HCEC 1CT (cell line): ENCODE data around the gene ATXN2.

Source experiments
- DNase-seq: peaks from one replicate; pipeline ENCODE4 v3.0.0-alpha.2; 2017

Gene ATXN2

GRCh38 chr12:111448846-111449790 is 150.0 kb downstream of the ATXN2 start:
- no peak for DNase-seq

- no peak for DNase-seq
Observed at GRCh38 chr12:111448266-111448830, 150.8 kb downstream of the ATXN2 start.

DNA sequence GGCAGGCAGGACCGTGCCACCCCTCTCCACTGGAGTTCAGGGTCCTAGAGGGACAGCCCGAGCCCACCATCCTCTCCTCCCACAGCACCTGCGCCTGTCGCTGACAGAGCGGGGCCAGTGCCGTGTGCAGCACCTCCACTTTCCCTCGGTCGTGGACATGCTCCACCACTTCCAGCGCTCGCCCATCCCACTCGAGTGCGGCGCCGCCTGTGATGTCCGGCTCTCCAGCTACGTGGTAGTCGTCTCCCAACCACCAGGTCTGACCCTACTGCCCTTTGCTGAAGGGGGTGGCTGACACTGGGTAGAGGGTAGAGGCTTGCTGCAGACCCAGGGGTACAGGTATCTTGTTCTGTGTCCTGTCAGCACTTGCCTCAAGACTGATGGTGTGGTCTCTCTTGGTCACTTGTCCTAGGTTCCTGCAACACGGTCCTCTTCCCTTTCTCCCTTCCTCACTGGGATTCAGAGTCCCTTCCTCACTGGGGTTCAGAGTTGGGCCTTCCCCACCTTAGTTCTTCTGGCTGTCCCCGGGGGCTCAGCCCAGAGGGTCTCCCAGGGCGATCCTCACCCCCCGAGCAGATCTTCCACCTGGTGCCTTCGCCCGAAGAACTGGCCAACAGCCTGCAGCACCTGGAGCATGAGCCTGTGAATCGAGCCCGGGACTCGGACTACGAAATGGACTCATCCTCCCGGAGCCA is 151.4 kb downstream of the ATXN2 start:
- no peak for DNase-seq

DNA sequence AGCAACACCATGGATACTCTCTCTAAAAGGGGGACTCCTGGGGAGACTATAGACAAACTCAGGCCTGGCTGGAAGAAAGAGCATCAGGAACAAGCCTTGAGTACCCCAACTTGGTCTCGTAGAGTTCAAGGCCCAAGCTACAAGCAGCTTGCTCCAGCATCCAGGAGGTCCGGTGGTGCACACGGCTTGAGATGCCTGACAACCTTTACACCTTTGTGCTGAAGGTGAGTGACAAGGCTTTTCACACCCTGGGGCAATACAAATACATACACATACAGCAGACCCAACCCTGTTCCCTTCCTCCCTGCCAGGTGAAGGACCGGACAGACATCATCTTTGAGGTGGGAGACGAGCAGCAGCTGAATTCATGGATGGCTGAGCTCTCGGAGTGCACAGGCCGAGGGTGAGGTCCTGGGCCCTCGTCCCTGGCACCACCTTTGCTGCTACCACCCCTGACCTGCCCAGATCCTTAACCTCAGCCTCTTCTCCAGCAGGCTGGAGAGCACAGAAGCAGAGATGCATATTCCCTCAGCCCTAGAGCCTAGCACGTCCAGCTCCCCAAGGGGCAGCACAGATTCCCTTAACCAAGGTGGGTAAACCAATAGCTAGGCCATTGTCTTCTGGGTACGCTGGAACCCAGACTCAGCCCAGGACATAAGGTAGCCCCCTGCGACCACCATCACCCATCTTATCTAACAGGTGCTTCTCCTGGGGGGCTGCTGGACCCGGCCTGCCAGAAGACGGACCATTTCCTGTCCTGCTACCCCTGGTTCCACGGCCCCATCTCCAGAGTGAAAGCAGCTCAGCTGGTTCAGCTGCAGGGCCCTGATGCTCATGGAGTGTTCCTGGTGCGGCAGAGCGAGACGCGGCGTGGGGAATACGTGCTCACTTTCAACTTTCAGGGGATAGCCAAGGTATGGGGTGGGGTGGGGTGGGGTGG is 152.2 kb downstream of the ATXN2 start:
- DNase-seq = no peak

- peak; percentile 64 for DNase-seq
Observed at GRCh38 chr12:111445726-111446581, 153.2 kb downstream of the ATXN2 start.

GRCh38 chr12:111444925-111445725 is 154.0 kb downstream of the ATXN2 start:
- no peak for DNase-seq

GRCh38 chr12:111444314-111444924 is 154.7 kb downstream of the ATXN2 start:
- DNase-seq = peak; percentile 38

DNA sequence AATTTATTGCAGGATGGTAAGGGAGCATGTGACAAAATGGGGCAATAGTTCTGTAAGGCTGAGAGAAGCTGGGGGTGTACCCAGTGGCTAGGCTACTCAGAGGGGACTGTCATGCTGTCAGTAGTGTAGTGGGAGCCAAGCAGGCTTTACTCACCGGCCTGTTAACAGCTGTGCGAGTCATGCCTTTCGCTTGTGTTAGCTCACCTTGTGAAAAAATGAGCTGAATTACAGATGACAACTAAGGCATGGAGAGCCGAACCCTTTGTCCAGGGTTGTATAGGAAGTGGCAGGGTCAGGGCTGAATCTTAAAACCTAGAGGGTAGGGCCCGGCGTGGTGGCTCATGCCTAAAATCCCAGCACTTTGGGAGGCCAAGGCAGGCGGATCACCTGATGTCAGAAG is 155.5 kb downstream of the ATXN2 start:
- peak; percentile 59 for DNase-seq

DNA sequence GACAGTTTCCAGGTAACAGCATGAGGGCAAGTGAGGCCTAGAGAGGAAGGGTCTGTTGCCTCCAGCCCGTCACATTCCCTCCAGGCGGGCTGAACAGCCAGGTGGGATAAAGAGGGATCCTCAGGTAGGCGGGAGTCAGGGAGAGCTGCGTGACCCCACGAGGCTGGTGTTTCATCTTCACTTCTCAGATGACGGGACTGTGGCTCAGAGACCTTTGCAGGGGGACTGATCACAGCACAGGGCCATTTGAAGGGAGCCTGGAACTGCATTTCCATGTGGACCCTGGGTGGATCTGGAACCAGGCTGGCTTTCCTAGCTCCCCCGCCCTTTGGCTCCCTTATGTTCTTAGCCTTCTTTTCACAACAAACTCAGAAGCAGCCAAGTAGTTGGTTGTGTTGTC is 156.0 kb downstream of the ATXN2 start:
- no peak for DNase-seq

DNA sequence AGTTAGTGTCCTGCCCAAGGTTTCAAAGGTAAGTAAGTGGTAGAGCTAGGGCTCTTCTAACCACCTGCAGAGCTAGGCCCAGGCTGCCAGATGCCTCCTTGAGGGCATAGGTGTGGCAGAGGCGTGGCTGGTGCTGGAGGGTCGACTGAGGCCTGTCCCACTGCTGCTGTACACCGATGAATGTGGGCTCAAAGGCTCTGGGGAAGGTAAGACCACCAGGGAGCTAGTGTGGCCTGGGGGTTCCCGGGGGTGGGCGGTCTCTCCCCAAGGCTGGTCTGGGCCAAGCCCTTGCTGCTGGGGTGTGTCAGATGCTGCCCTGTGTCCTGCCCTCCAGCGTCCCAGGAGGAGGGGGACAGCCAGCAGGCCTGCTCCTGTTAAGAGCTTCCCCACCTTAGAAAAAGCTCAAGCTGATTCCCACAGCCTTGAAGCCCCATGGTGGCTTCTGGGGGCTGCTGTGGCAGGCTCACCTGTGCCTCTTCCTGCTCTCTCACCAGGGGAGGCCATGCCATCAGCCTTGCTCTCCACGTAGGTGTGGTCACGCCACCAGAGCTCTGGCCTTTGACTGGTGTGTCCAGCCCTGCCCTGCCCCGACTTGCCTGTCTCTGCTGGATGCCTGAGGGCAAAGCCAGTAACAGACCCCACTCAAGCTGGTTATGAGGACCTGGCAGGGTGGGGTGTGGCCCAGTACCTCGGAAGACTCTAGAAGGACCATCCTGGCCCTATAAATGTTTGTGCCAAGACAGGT is 156.6 kb downstream of the ATXN2 start:
- DNase-seq = no peak

DNA sequence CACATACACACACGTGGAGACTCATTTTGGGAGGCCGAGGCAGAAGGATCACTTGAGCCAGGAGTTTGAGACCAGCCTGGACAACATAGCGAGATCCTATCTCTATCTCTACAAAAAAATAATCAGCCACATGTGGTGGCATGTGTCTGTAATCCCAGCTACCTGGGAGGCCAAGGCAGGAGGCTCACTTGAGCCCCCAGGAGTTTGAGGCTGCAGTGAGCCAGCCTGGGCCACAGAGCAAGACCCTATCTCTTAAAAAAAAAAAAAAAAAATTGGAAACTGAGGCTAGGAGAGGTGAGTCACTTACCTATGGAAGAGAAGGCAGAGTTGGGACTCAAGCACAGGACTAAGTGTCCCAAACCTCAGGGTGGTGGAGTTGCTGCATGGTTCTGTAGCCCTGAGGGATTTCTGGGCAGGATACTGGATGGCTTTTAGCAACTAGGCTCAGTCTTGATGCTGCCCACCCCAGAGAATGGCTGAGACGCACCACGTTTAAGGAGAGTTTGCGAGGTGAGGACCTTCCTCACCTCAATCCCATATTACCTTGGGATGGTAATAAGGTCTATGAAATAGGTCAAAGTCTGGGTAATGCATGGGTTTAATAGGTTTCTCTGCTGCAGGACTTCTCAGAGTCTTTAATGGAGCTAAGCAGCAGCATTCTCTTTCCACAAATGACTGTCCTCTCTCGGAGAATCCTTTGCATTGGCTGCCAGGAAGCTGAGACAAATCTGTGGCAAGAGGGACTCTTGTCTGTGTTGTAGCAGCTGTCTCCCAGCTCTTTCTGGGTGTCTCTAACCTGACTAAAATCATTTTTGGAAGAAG is 157.8 kb downstream of the ATXN2 start:
- no peak for DNase-seq

DNA sequence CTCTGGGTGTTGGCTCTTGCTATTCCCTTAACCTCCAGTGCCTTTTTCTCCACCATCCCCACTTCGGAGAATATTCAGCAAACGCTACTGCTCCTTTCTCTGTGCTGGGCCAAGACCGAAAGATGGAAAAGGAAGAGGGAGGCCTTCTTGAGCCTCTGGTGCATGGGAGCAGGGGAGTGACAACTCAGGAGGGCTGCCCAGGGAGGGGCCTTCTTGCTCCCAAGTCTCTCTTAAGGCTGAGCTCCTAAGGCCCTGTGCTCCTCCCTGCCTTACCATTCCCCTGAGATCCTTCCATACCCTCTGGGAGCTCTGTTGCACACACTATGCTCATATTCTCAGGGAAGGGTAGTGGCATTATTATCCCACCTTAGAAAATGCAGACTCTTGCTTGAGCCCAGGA is 158.5 kb downstream of the ATXN2 start:
- DNase-seq = no peak

- DNase-seq = no peak
Observed at GRCh38 chr12:111440152-111440551, 159.0 kb downstream of the ATXN2 start.

DNA sequence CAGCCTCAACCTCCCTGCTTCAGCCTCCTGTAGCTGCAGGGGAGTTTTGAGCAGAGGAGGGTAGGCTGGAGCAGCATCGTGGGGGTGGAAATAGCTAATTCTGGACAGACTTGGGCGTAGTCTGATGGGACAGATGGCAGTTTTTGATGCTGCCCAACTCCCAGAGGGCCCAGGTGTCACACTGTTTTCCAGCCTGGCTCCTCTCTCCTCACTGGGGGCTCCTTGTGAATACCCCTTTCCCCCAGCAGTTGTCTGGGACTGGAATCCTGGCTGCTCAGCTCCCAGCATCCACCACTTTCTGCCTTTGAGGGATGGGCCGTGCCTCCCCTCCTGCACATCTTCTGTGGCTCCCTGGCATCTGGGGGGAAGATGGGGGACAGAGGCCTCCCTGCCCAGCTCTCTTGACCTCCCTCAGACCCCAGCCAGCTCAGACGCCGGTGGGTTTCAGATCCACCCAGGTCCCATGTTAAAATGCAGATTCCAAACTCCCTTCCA is 159.4 kb downstream of the ATXN2 start:
- no peak for DNase-seq

- no peak for DNase-seq
Observed at GRCh38 chr12:111438481-111438880, 160.6 kb downstream of the ATXN2 start.

DNA sequence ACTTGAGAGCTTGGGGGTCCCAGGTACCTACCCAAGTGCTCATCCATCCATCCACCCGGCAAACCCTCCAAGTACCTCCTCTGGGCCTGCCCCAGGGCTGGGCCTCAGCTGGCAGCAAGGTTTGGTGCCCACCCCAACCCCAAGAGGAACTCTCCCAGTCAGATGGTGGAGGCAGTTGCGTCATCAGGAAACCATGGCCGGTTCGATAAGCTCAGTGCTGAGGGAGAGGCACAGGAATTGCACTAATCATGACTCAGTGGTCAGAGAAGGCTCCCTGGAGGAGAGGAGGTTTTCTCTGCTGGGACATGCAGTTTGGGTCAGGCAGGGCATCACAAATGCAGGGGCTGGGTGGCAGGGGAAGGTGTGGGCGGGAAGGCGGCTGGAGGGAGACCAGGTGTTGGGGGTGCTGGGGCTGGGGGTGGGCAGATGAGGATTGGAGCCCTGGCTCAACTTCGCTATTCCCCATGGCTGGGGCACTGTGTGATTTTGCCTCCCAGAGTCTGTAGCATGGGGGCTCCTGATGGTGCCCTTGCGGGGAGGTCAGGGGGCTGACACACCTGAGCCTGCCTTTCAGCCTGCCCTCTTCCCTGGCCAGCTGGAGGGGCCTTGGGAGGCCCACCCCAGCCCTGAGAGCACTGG is 161.2 kb downstream of the ATXN2 start:
- peak; percentile 87 for DNase-seq

DNA sequence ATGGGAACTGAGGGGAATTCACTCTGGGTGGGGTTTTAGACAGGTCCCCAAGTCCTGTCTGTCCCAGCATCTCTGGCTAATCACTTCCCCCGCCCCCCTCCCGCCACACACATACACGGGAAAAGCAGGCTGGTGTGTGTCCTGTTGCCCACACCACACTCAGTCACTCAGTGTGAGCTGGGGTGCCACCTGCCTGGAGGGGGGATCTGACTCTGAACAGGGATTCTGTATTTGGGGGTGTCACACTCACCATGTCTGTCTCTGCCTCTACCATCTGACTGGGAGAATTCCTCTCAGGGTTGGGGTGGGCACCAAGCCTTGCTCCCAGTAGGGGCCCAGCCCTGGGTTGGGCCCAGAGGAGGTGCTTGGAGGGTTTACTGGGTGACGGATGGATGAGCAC is 162.3 kb downstream of the ATXN2 start:
- no peak for DNase-seq

GRCh38 chr12:111436266-111436665 is 162.8 kb downstream of the ATXN2 start:
- DNase-seq = no peak
